ENCODE data around the gene SLC3A2. TPM values are rescaled to one million over a fixed set of nuclear protein-coding genes. Genes with fewer than 3 reads are reported as not detected.

SLC3A2 gene
- total and polyA plus RNA-seq, 2 of the 13 experiments (the other 11 are each of a cell fraction or from before 2014, with no cell fraction given), result 213 to 226 TPM

DNA sequence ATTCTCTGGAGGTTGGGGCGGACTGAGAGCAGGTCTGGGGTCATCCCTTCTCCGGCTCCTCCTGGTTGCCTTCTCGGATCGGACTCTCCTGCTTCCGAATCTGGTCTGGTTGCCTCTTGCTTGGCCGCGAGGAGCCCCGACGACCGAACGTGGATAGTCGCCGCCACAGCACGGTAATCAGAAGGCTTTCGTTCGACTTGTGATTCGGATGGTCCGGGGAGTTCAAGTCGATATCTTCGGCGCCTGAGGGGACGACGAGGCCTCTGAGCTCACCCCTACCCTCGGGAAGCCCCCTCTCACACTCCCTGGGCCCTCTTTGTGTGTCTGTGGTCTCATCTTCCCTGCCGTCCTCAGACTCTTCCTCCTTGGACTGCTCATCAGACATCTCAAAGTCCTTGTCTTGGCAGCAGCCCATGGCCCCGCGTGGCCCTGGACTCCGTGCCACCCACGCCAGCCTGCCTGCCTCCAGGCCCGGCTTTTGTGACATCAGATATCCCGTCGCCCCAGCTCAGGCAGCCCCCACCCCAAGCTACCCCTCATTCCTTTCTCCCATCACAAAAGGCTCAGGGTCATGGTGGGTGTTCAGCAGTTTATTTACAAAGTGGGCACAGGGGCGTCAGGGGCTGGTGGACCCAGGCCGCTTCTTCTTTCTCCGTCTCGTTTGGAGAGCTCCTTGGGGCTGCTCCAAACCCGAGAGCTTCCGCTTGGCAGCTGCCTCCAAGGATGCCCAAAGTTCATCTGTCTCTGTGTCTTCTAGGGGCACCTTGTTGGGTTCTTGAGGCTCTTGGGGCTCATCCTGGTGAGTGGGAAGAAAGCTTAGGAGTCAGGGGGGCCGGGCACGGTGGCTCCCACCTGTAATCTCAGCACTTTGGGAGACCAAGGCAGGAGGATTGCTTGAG, 48.1 kb upstream of the SLC3A2 start, which contains the start of gene TEX54 (continued):
- TF ChIP-seq ZNF225 (CRISPR knock-in tag; IDR thresholded peaks at IDR 0.05), result no peak
- TF ChIP-seq HDAC6 (IDR thresholded peaks at IDR 0.05; ENCODE audit: low read depth, low read length), result no peak
- TF ChIP-seq, protein P1, sequence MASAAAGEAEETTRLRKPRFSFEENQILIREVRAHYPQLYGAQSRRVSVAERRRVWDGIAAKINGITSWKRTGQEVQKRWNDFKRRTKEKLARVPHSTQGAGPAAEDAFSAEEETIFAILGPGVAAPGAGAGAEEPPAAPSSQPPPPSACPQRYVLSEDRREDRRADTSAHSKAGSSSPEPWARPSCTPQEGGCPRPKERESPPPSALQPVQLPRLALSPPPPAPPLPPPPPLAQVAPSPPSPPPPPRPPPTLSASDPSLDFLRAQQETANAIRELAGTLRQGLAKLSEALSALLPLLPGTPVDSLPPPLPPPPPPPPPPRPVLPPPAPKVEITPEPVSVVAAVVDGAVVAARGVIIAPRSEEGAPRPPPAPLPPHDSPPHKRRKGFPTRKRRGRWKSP (CRISPR knock-in tag; IDR thresholded peaks at IDR 0.05), result no peak
- TF ChIP-seq SMC3 (IDR thresholded peaks at IDR 0.05; ENCODE audit: low read length), result no peak
- TF ChIP-seq IKZF1 (IDR thresholded peaks at IDR 0.05), result no peak
- TF ChIP-seq ZNF282 (IDR thresholded peaks at IDR 0.05; ENCODE audit: partially characterized antibody), result no peak
- no peak for TF ChIP-seq CHD2 (IDR thresholded peaks at IDR 0.05; ENCODE audit: low read depth, low read length)
- TF ChIP-seq, protein P2, sequence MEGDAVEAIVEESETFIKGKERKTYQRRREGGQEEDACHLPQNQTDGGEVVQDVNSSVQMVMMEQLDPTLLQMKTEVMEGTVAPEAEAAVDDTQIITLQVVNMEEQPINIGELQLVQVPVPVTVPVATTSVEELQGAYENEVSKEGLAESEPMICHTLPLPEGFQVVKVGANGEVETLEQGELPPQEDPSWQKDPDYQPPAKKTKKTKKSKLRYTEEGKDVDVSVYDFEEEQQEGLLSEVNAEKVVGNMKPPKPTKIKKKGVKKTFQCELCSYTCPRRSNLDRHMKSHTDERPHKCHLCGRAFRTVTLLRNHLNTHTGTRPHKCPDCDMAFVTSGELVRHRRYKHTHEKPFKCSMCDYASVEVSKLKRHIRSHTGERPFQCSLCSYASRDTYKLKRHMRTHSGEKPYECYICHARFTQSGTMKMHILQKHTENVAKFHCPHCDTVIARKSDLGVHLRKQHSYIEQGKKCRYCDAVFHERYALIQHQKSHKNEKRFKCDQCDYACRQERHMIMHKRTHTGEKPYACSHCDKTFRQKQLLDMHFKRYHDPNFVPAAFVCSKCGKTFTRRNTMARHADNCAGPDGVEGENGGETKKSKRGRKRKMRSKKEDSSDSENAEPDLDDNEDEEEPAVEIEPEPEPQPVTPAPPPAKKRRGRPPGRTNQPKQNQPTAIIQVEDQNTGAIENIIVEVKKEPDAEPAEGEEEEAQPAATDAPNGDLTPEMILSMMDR (CRISPR knock-in tag; IDR thresholded peaks at IDR 0.05), result no peak
- no peak for TF ChIP-seq ARHGAP35 (CRISPR knock-in tag; IDR thresholded peaks at IDR 0.05; ENCODE audit: borderline replicate concordance)
- TF ChIP-seq, protein P3, sequence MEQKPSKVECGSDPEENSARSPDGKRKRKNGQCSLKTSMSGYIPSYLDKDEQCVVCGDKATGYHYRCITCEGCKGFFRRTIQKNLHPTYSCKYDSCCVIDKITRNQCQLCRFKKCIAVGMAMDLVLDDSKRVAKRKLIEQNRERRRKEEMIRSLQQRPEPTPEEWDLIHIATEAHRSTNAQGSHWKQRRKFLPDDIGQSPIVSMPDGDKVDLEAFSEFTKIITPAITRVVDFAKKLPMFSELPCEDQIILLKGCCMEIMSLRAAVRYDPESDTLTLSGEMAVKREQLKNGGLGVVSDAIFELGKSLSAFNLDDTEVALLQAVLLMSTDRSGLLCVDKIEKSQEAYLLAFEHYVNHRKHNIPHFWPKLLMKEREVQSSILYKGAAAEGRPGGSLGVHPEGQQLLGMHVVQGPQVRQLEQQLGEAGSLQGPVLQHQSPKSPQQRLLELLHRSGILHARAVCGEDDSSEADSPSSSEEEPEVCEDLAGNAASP (CRISPR knock-in tag; IDR thresholded peaks at IDR 0.05; ENCODE audit: borderline replicate concordance), result no peak
- no peak for TF ChIP-seq POLR2G (IDR thresholded peaks at IDR 0.05; ENCODE audit: low read depth, low read length)
- TF ChIP-seq ZNF713 (CRISPR knock-in tag; IDR thresholded peaks at IDR 0.05), result no peak
- TF ChIP-seq ZNF572 (CRISPR knock-in tag; IDR thresholded peaks at IDR 0.05), result no peak
- no peak for TF ChIP-seq ZNF775 (CRISPR knock-in tag; IDR thresholded peaks at IDR 0.05; ENCODE audit: borderline replicate concordance)
- TF ChIP-seq ZNF207 (IDR thresholded peaks at IDR 0.05; ENCODE audit: borderline replicate concordance), result no peak
- TF ChIP-seq, protein P4, sequence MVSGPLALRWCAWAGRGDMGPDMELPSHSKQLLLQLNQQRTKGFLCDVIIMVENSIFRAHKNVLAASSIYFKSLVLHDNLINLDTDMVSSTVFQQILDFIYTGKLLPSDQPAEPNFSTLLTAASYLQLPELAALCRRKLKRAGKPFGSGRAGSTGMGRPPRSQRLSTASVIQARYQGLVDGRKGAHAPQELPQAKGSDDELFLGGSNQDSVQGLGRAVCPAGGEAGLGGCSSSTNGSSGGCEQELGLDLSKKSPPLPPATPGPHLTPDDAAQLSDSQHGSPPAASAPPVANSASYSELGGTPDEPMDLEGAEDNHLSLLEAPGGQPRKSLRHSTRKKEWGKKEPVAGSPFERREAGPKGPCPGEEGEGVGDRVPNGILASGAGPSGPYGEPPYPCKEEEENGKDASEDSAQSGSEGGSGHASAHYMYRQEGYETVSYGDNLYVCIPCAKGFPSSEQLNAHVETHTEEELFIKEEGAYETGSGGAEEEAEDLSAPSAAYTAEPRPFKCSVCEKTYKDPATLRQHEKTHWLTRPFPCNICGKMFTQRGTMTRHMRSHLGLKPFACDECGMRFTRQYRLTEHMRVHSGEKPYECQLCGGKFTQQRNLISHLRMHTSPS (CRISPR knock-in tag; IDR thresholded peaks at IDR 0.05; ENCODE audit: low read depth), result no peak
- no peak for TF ChIP-seq NAIF1 (CRISPR knock-in tag; IDR thresholded peaks at IDR 0.05; ENCODE audit: borderline replicate concordance)
- TF ChIP-seq, protein P5, sequence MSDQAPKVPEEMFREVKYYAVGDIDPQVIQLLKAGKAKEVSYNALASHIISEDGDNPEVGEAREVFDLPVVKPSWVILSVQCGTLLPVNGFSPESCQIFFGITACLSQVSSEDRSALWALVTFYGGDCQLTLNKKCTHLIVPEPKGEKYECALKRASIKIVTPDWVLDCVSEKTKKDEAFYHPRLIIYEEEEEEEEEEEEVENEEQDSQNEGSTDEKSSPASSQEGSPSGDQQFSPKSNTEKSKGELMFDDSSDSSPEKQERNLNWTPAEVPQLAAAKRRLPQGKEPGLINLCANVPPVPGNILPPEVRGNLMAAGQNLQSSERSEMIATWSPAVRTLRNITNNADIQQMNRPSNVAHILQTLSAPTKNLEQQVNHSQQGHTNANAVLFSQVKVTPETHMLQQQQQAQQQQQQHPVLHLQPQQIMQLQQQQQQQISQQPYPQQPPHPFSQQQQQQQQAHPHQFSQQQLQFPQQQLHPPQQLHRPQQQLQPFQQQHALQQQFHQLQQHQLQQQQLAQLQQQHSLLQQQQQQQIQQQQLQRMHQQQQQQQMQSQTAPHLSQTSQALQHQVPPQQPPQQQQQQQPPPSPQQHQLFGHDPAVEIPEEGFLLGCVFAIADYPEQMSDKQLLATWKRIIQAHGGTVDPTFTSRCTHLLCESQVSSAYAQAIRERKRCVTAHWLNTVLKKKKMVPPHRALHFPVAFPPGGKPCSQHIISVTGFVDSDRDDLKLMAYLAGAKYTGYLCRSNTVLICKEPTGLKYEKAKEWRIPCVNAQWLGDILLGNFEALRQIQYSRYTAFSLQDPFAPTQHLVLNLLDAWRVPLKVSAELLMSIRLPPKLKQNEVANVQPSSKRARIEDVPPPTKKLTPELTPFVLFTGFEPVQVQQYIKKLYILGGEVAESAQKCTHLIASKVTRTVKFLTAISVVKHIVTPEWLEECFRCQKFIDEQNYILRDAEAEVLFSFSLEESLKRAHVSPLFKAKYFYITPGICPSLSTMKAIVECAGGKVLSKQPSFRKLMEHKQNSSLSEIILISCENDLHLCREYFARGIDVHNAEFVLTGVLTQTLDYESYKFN (CRISPR knock-in tag; conservative IDR thresholded peaks at IDR 0.05), result no peak
